Cardiac muscle cell (in vitro differentiated cells and primary cell): ENCODE measurements around the gene CTNND2. TPM values are rescaled to one million over a fixed set of nuclear protein-coding genes. Genes with fewer than 3 reads are reported as not detected.
A peak's percentile ranks its signal among the peaks of the same experiment; 100 is the strongest.

ENCODE experiments used
- DNase-seq, 2 donors: peaks; one replicate each; pipeline versions ENCODE4 v3.0.0 to v3.0.0-alpha.2; 2010 to 2017; ENCODE audit warnings: low read depth in 1 of 2, low spot score in 1 of 2
- H3K27ac ChIP-seq: fragments of 200-600 bp; sonication (generic); 2 replicates; pipeline ENCODE4 v1.5.1; 2016
- H3K27me3 ChIP-seq: fragments of 200-600 bp; sonication (generic); 2 replicates; pipeline ENCODE4 v1.6.0; 2016; ENCODE audit warnings: control low read depth
- H3K36me3 ChIP-seq: fragments of 200-600 bp; sonication (generic); 2 replicates; pipeline ENCODE4 v1.5.1; 2016; ENCODE audit warnings: control low read depth
- H3K4me1 ChIP-seq: fragments of 200-600 bp; sonication (generic); 2 replicates; pipeline ENCODE4 v1.8.1; 2017; ENCODE audit warnings: low read depth, mild to moderate bottlenecking, mixed run types
- H3K4me3 ChIP-seq: fragments of 200-600 bp; sonication (generic); 2 replicates; pipeline ENCODE4 v1.5.1; 2016; ENCODE audit warnings: mild to moderate bottlenecking
- H3K9me3 ChIP-seq: fragments of 200-600 bp; sonication (generic); 2 replicates; pipeline ENCODE4 v1.5.1; 2017; ENCODE audit warnings: low read depth, mild to moderate bottlenecking, control low read depth
- CTCF ChIP-seq: IDR thresholded peaks from 2 replicates; pipeline ENCODE4 v1.5.1; 2012; ENCODE audit warnings: low read depth, mild to moderate bottlenecking, low read length
- polyA plus RNA-seq: library from polyadenylated mRNA; unstranded; fragments of >200 nt; fragmentation: Nextera tagmentation; extraction: Ambion mirVana; gene quantifications from 2 replicates; pipeline ENCODE4 v1.2.1, GENCODE V29; 2016
- total RNA-seq: library from RNA; depleted of rRNA; stranded (reverse); fragments of >200 nt; gene quantifications from 2 replicates; pipeline ENCODE4 v1.2.3, GENCODE V29; 2016

Gene CTNND2
- total and polyA plus RNA-seq, 2 experiments from 2014 or later = 11.0 to 12.7 TPM

GRCh38 chr5:11642438-11642837, 261.8 kb downstream of the CTNND2 start:
- H3K36me3 ChIP-seq = no peaks in the 10 kb centered on the region
- H3K9me3 ChIP-seq = no peaks in the 10 kb centered on the region
- no peak overlapping the region for H3K27ac ChIP-seq
- H3K27me3 ChIP-seq = no peaks in the 10 kb centered on the region
- H3K4me1 ChIP-seq = no peaks in the 10 kb centered on the region
- no peak overlapping the region for H3K4me3 ChIP-seq
- TF ChIP-seq CTCF = no peak
- DNase-seq = no peak

DNA sequence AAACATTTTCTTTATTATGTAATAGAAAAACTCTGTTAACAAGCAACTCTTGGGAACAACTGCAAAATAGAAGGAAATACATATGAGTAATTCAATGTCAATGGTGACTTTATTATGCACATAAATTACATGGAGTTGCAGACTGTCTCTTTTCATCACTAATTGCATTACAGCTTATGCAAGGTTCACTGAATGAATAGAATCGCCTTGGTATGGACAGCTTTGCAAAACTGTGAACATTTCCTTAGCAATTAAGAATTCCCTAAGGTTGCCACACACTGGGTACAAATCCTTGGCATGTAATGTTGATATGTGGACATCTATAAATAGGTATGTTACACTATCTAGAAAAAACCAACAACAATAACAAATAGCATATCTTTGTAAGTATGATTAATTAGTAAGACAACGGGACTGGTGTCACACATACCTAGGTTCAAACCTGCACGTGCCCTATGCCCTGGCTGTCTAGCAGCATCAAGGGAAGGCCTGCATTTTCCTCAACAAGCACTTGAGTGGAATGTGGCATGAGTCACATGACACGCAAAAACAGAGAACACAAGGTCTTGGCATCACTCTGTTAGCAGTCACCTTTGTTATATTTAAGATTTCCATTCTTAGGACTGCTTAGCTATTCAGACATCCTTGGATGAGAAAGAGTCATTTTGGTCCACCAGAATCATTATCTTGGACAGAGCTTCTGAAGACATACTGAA, 263.9 kb downstream of the CTNND2 start:
- Histone ChIP-seq H3K9me3 (no peaks in the 10 kb centered on the region), H3K27ac (no peak overlapping the region), H3K4me1 (no peaks in the 10 kb centered on the region), H3K27me3 (no peaks in the 10 kb centered on the region), H3K36me3 (no peaks in the 10 kb centered on the region), H3K4me3 (no peak overlapping the region)
- TF ChIP-seq CTCF = no peak
- DNase-seq = no peak

- Histone ChIP-seq H3K27ac (no peak overlapping the region), H3K36me3 (no peaks in the 10 kb centered on the region), H3K9me3 (no peaks in the 10 kb centered on the region), H3K4me1 (no peaks in the 10 kb centered on the region), H3K4me3 (no peak overlapping the region), H3K27me3 (no peaks in the 10 kb centered on the region)
- TF ChIP-seq CTCF = no peak
- no peak for DNase-seq
Observed at GRCh38 chr5:11622785-11623184, 281.5 kb downstream of the CTNND2 start.

- no peak overlapping the region for H3K27ac ChIP-seq
- H3K9me3 ChIP-seq = no peaks in the 10 kb centered on the region
- H3K36me3 ChIP-seq = no peaks in the 10 kb centered on the region
- DNase-seq = no peak
- no peaks in the 10 kb centered on the region for H3K4me1 ChIP-seq
- no peak overlapping the region for H3K4me3 ChIP-seq
- no peak for TF ChIP-seq CTCF
- H3K27me3 ChIP-seq = no peaks in the 10 kb centered on the region
Observed at GRCh38 chr5:11620172-11620571, 284.1 kb downstream of the CTNND2 start.

DNA sequence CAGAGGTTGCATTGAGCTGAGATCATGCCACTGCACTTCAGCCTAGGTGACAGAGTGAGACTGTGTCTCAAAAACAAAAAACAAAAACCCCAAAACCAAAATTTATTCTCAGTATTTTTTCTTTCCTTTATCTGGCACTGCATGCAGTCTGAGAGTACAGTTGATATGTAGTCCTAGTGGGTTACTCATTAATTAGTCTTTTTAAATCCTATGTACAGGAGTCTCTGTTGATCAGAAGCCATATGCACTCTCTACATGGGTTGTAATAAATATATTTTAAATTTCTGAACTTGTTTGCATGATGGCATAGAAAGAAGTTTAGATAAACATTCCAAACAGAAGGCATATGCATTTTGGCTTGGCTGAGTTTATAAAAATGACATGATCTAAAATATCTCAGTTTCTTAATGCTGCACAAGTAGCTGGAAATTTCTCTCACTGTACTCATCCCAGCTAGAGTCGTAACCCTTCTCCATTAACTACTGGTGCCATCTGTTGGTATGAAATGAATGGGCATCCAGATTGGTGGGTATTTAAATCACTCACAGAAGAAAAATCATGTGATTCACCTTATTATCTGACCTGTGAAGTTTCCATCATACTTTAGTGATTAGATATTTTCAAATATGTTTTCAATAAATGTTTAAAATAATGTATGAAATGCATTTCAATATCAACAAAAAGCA, 284.8 kb downstream of the CTNND2 start:
- no peaks in the 10 kb centered on the region for H3K9me3 ChIP-seq
- H3K4me1 ChIP-seq = no peaks in the 10 kb centered on the region
- TF ChIP-seq CTCF = no peak
- no peaks in the 10 kb centered on the region for H3K27me3 ChIP-seq
- H3K4me3 ChIP-seq = no peak overlapping the region
- no peaks in the 10 kb centered on the region for H3K36me3 ChIP-seq
- no peak overlapping the region for H3K27ac ChIP-seq
- DNase-seq = peak in 1 of 2 donors; percentile 41
